SH-SY5Y (cell line): ENCODE results near the gene BCAN.

Experiments used
- GATA2 ChIP-seq: IDR thresholded peaks from 2 replicates; pipeline ENCODE4 v1.6.1; 2011; ENCODE audit warnings: mild to moderate bottlenecking, low read depth, low read length
- GATA3 ChIP-seq: IDR thresholded peaks from 2 replicates; pipeline ENCODE4 v1.6.1; 2011; ENCODE audit warnings: low read depth, mild to moderate bottlenecking, low read length, moderate library complexity

DNA sequence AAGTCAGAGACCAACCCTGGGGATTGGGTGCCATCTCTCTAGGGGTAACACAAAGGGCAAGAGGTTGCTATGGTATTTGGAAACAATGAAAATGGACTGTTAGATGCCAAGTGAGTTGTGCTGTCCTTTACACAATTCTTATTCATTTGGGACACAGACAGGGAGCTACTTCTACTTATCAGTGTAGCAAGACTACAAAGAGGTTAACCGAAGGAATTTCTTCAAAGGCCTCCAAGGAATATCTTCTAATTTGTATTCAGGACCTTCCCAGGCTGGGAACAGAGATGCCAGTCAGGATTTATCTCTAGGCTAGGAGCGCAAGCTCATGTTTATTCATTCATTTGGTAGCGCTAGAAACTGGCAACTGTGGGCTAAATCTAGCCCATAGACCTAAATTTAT is 47.7 kb upstream of the BCAN start:
- TF ChIP-seq GATA2 (no peak), GATA3 (no peak)
